Esophagus squamous epithelium (tissue), 5 donors: Measurements from ENCODE around the gene SKAP1. TPM values are rescaled to one million over a fixed set of nuclear protein-coding genes. Genes with fewer than 3 reads are reported as not detected.
A peak's percentile ranks its signal among the peaks of the same experiment; 100 is the strongest.
"Not testable (repeated sequence)": the region's sequence is repeated elsewhere in the genome, so short reads cannot be mapped to it uniquely, and the experiment has no call there.

ENCODE experiments used
- DNase-seq: peaks from one replicate; lab custom pipeline; 2025; lab: John Stamatoyannopoulos, UW
- H3K27ac ChIP-seq, 4 donors: fragments of 200-600 bp; sonication (generic); one replicate each; pipeline ENCODE4 v1.5.1; 2016 to 2019; ENCODE audit warnings: mild to moderate bottlenecking in 1 of 4
- H3K27me3 ChIP-seq, 4 donors: fragments of 200-600 bp; sonication (generic); 1 replicate in 3 of 4; 2 replicates in 1 of 4; pipeline versions ENCODE4 v1.5.1 to v1.6.0; 2017 to 2021; ENCODE audit warnings: antibody characterized with exemption in 1 of 4
- H3K36me3 ChIP-seq, 3 donors: fragments of 200-600 bp; sonication (generic); one replicate each; pipeline ENCODE4 v1.5.1; 2016 to 2019
- H3K4me1 ChIP-seq, 3 donors: fragments of 200-600 bp; sonication (generic); one replicate each; pipeline ENCODE4 v1.5.1; 2017 to 2019
- H3K4me3 ChIP-seq, 4 donors: fragments of 200-600 bp; sonication (generic); 1 replicate in 3 of 4; 2 replicates in 1 of 4; pipeline ENCODE4 v1.5.1; 2016 to 2019; ENCODE audit warnings: mild to moderate bottlenecking in 2 of 4, moderate library complexity in 1 of 4
- H3K9me3 ChIP-seq, 3 donors: fragments of 200-600 bp; sonication (generic); one replicate each; pipeline ENCODE4 v1.5.1; 2016 to 2019
- CTCF ChIP-seq, 6 experiments: fragments of 450-650 bp in 4 of 6; fragments of 200-600 bp in 2 of 6; sonication (generic) in 2 of 6; IDR thresholded peaks; one replicate each; pipeline ENCODE4 v1.5.1; 2016 to 2019; ENCODE audit warnings: antibody characterized with exemption in 6 of 6, mild to moderate bottlenecking in 4 of 6, moderate library complexity in 4 of 6
- POLR2A ChIP-seq, 4 donors: fragments of 450-650 bp; IDR thresholded peaks; one replicate each; pipeline ENCODE4 v1.6.1; 2017; ENCODE audit warnings: antibody characterized with exemption in 4 of 4, mild to moderate bottlenecking in 4 of 4, moderate library complexity in 3 of 4
- WGBS, 2 donors: methylation state at CpG; one replicate each; pipeline ENCODE4 v1.1.5; 2018; 5-methylcytosine and 5-hydroxymethylcytosine counted together
- intact Hi-C: fragments of 100-400 bp; cut with DNase I; formaldehyde crosslinking; loops from one replicate; pipeline ENCODE4 v1.15.0; 2022
- total RNA-seq, 4 donors: library from RNA; depleted of rRNA; stranded (reverse); fragments of >200 nt; gene quantifications; one replicate each; pipeline ENCODE4 v1.1.0, GENCODE V29; 2016
- donor health status: DM: yes; HTN: yes; CAD: no.

Gene SKAP1
- total RNA-seq, 4 donors from 2014 or later, result 0.83 to 5.1 (median 3.4) TPM; not detected in 1

GRCh38 chr17:48338720-48339119 lies 91.3 kb downstream of the SKAP1 start:
- intact Hi-C loops, result loop anchor here (5.0 kb wide), 1 partner anchor 254 kb away; the partner anchor contains the start of genes HOXB3 and HOXB5
- Histone ChIP-seq H3K27me3 (peaks cover 0 to 94% (median 11%) of the 10 kb centered on the region in 4 donors), H3K4me1 (no peaks in the 10 kb centered on the region), H3K36me3 (no peaks in the 10 kb centered on the region), H3K9me3 (no peaks in the 10 kb centered on the region), H3K4me3 (no peak overlapping the region), H3K27ac (no peak overlapping the region)
- 46 to 56% methylated on average over 2 of the region's 2 CpGs for WGBS, 2 donors
- TF ChIP-seq CTCF (IDR thresholded peaks at IDR 0.05) (no peak), POLR2A (IDR thresholded peaks at IDR 0.05) (no peak)
- no peak for DNase-seq

- not testable (repeated sequence) for H3K9me3 ChIP-seq, H3K27ac ChIP-seq, DNase-seq, H3K36me3 ChIP-seq, H3K4me1 ChIP-seq, H3K4me3 ChIP-seq
- peaks cover 0 to 97% (median 11%) of the 10 kb centered on the region in 4 donors for H3K27me3 ChIP-seq
- intact Hi-C loops, result loop anchor here (5.0 kb wide), 1 partner anchor 254 kb away; the partner anchor contains the start of genes HOXB3 and HOXB5
- 91 to 95% methylated on average over 2 of the region's 2 CpGs for WGBS, 2 donors
These were observed 92.1 kb downstream of the SKAP1 start for GRCh38 chr17:48337903-48338302.

- Histone ChIP-seq H3K4me3 (no peak overlapping the region), H3K9me3 (no peaks in the 10 kb centered on the region), H3K27me3 (peaks cover 0 to 97% (median 7%) of the 10 kb centered on the region in 4 donors), H3K4me1 (no peaks in the 10 kb centered on the region), H3K27ac (no peak overlapping the region), H3K36me3 (no peaks in the 10 kb centered on the region)
- intact Hi-C loops, result loop anchor here (5.0 kb wide), 1 partner anchor 255 kb away; the partner anchor contains the start of genes HOXB3 and HOXB5
- no peak for TF ChIP-seq CTCF (IDR thresholded peaks at IDR 0.05)
- WGBS, 2 donors, result 72 to 75% methylated on average over 2 of the region's 2 CpGs
- DNase-seq, result no peak
These were observed 93.0 kb downstream of the SKAP1 start for GRCh38 chr17:48336986-48337385.

- no peak for DNase-seq
- WGBS, 2 donors, result 11 to 15% methylated on average over 5 of the region's 5 CpGs
- Histone ChIP-seq H3K9me3 (no peaks in the 10 kb centered on the region), H3K36me3 (no peaks in the 10 kb centered on the region), H3K4me3 (no peak overlapping the region), H3K27ac (no peak overlapping the region), H3K27me3 (peaks cover 0 to 100% (median 10%) of the 10 kb centered on the region in 4 donors), H3K4me1 (no peaks in the 10 kb centered on the region)
- TF ChIP-seq CTCF (IDR thresholded peaks at IDR 0.05) (peak; percentile 44 to 77 (median 72)), POLR2A (IDR thresholded peaks at IDR 0.05) (no peak)
- intact Hi-C loops, result loop anchor here (5.0 kb wide), 1 partner anchor 256 kb away; the partner anchor contains the start of genes HOXB3 and HOXB5
These were observed 94.0 kb downstream of the SKAP1 start for GRCh38 chr17:48335858-48336500.

GRCh38 chr17:48335146-48335784 lies 94.7 kb downstream of the SKAP1 start:
- Histone ChIP-seq H3K27ac (no peak overlapping the region), H3K9me3 (no peaks in the 10 kb centered on the region), H3K4me3 (no peak overlapping the region), H3K4me1 (no peaks in the 10 kb centered on the region), H3K36me3 (no peaks in the 10 kb centered on the region), H3K27me3 (peaks cover 0 to 100% (median 10%) of the 10 kb centered on the region in 4 donors)
- no peak for DNase-seq
- no peak for TF ChIP-seq CTCF (IDR thresholded peaks at IDR 0.05)
- TF ChIP-seq POLR2A (IDR thresholded peaks at IDR 0.05), result no peak
- intact Hi-C loops, result loop anchor here (5.0 kb wide), 1 partner anchor 257 kb away; the partner anchor contains the start of genes HOXB3 and HOXB5
